Neutrophil (primary cell): ENCODE results near the gene MATK.

ENCODE experiments used
- H3K27ac ChIP-seq: fragments of 200-600 bp; sonication (generic); 2 replicates; pipeline ENCODE4 v1.5.1; 2016; ENCODE audit warnings: mild to moderate bottlenecking, moderate library complexity
- H3K27me3 ChIP-seq: fragments of 200-600 bp; sonication (generic); 2 replicates; pipeline ENCODE4 v1.6.0; 2016; ENCODE audit warnings: mild to moderate bottlenecking
- H3K36me3 ChIP-seq: fragments of 200-600 bp; sonication (generic); 2 replicates; pipeline ENCODE4 v1.5.1; 2017
- H3K4me1 ChIP-seq, 2 experiments: fragments of 200-600 bp in 1 of 2; sonication (generic) in 1 of 2; 1 replicate in 1 of 2; 2 replicates in 1 of 2; pipeline versions ENCODE4 v1.5.1 to v1.6.1; 2013 to 2016; ENCODE audit warnings: low read depth in 1 of 2, low read length in 1 of 2, mild to moderate bottlenecking in 1 of 2, moderate library complexity in 1 of 2; ENCODE audit not compliant: control insufficient read depth in 1 of 2, insufficient read depth in 1 of 2
- H3K4me3 ChIP-seq, 2 experiments: fragments of 200-600 bp in 1 of 2; sonication (generic) in 1 of 2; 1 replicate in 1 of 2; 2 replicates in 1 of 2; pipeline ENCODE4 v1.5.1; 2013 to 2016; ENCODE audit warnings: low read depth in 1 of 2, low read length in 1 of 2, mild to moderate bottlenecking in 1 of 2, moderate library complexity in 1 of 2
- H3K9me3 ChIP-seq: fragments of 200-600 bp; sonication (generic); 2 replicates; pipeline ENCODE4 v1.5.1; 2016
- TF ChIP-seq, protein P1 (sequence below): fragments of 200-600 bp; sonication (generic); IDR thresholded peaks from 2 replicates; pipeline ENCODE4 v1.5.1; 2016; ENCODE audit warnings: antibody characterized with exemption

The MATK gene

GRCh38 chr19:3785451-3785937 lies 687 bp downstream of the MATK start:
- peaks cover 19% of the 10 kb centered on the region for H3K9me3 ChIP-seq
- H3K4me3 ChIP-seq, result peak overlapping the region; percentile 47 to 57
- H3K27me3 ChIP-seq, result peaks cover 63% of the 10 kb centered on the region
- TF ChIP-seq, protein P1, sequence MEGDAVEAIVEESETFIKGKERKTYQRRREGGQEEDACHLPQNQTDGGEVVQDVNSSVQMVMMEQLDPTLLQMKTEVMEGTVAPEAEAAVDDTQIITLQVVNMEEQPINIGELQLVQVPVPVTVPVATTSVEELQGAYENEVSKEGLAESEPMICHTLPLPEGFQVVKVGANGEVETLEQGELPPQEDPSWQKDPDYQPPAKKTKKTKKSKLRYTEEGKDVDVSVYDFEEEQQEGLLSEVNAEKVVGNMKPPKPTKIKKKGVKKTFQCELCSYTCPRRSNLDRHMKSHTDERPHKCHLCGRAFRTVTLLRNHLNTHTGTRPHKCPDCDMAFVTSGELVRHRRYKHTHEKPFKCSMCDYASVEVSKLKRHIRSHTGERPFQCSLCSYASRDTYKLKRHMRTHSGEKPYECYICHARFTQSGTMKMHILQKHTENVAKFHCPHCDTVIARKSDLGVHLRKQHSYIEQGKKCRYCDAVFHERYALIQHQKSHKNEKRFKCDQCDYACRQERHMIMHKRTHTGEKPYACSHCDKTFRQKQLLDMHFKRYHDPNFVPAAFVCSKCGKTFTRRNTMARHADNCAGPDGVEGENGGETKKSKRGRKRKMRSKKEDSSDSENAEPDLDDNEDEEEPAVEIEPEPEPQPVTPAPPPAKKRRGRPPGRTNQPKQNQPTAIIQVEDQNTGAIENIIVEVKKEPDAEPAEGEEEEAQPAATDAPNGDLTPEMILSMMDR, result no peak
- no peaks in the 10 kb centered on the region for H3K36me3 ChIP-seq
- H3K27ac ChIP-seq, result no peak overlapping the region
- peaks cover 13 to 15% of the 10 kb centered on the region in 2 experiments for H3K4me1 ChIP-seq

- peaks cover 19% of the 10 kb centered on the region for H3K9me3 ChIP-seq
- H3K36me3 ChIP-seq, result no peaks in the 10 kb centered on the region
- peaks cover 56% of the 10 kb centered on the region for H3K27me3 ChIP-seq
- H3K4me3 ChIP-seq, result peak overlapping the region; percentile 47 to 57
- H3K27ac ChIP-seq, result no peak overlapping the region
- TF ChIP-seq, protein P1, result no peak
- H3K4me1 ChIP-seq, result peaks cover 13 to 15% of the 10 kb centered on the region in 2 experiments
These were observed 1.4 kb downstream of the MATK start for GRCh38 chr19:3784607-3785450.

GRCh38 chr19:3783660-3784584 lies 2.3 kb downstream of the MATK start:
- no peak overlapping the region for H3K27ac ChIP-seq
- no peak overlapping the region for H3K4me3 ChIP-seq
- H3K4me1 ChIP-seq, result peaks cover 13 to 15% of the 10 kb centered on the region in 2 experiments
- peaks cover 19% of the 10 kb centered on the region for H3K9me3 ChIP-seq
- peaks cover 47% of the 10 kb centered on the region for H3K27me3 ChIP-seq
- TF ChIP-seq, protein P1, result peak; percentile 51
- H3K36me3 ChIP-seq, result no peaks in the 10 kb centered on the region

DNA sequence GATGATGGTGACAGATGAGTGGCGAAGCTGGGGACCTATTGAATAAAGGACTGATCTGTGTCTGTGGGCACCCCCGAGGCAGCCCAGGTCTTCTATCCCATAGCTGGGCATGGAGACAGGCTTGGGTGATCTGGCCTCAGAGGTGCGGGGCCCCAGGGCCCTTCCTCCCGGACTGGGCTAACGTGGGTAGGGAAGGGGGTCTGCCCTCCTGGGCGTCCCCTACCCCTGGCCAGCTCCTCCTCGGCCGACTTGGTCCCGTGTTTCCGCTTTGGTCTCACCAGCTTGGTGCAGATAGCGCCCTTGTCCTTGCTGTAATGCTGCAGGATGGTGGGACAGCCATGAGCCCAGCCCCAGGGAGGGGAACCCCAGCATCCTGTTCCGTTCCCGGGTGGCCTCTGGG lies 3.3 kb downstream of the MATK start:
- H3K9me3 ChIP-seq, result peaks cover 19% of the 10 kb centered on the region
- H3K36me3 ChIP-seq, result no peaks in the 10 kb centered on the region
- TF ChIP-seq, protein P1, result no peak
- H3K27me3 ChIP-seq, result peaks cover 40% of the 10 kb centered on the region
- H3K4me1 ChIP-seq, result peaks cover 13 to 15% of the 10 kb centered on the region in 2 experiments
- no peak overlapping the region for H3K27ac ChIP-seq
- H3K4me3 ChIP-seq, result no peak overlapping the region

DNA sequence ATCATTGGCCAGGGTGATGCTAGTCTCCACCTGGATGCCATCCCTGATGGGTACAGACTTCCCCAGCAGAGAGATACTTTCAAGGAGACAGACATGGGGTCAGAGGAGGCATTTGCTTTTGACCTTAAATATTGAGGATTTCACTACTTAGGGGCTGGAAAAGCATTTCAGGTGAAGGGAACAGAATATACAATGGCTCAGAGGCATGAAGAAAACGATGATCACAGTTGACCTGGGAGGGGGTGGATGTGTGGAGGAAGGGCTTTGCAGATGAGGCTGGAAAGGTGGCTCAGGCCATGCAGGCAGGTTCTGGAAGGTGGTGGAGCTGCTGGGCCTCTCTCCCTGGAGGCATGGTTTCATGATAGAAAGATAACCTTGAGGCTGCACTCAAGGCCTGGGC lies 3.9 kb downstream of the MATK start:
- TF ChIP-seq, protein P1, result no peak
- Histone ChIP-seq H3K9me3 (peaks cover 19% of the 10 kb centered on the region), H3K4me3 (no peak overlapping the region), H3K27ac (no peak overlapping the region), H3K36me3 (no peaks in the 10 kb centered on the region), H3K27me3 (peaks cover 35% of the 10 kb centered on the region), H3K4me1 (peaks cover 13 to 15% of the 10 kb centered on the region in 2 experiments)
